ENCODE data around the gene CYTH1. TPM values are rescaled to one million over a fixed set of nuclear protein-coding genes. Genes with fewer than 3 reads are reported as not detected.

CYTH1 gene
- total RNA-seq, 2 experiments from 2014 or later: 73.0 to 148 TPM

DNA sequence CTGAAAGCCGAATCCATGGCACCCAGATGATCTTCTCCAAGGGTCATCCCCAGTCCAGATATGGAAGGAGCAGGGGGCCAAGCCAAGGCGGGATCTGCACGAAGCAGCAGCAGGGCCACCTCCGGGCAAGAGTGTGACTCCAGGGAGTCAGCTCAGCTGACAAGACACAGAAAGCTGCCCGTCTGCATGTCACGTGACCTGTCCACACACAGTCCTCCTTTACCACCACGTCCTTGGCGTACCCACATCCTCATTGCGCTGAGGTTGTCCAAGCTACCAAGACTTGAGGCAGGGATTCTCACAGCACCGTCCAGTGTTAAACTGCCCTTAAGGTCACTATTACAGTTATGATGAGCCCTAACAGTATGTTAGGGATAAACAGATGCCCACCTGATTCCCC, 11.3 kb upstream of the CYTH1 start:
- no TSS peak for BruUV-seq (replicated peaks)
- TF ChIP-seq, protein P1, sequence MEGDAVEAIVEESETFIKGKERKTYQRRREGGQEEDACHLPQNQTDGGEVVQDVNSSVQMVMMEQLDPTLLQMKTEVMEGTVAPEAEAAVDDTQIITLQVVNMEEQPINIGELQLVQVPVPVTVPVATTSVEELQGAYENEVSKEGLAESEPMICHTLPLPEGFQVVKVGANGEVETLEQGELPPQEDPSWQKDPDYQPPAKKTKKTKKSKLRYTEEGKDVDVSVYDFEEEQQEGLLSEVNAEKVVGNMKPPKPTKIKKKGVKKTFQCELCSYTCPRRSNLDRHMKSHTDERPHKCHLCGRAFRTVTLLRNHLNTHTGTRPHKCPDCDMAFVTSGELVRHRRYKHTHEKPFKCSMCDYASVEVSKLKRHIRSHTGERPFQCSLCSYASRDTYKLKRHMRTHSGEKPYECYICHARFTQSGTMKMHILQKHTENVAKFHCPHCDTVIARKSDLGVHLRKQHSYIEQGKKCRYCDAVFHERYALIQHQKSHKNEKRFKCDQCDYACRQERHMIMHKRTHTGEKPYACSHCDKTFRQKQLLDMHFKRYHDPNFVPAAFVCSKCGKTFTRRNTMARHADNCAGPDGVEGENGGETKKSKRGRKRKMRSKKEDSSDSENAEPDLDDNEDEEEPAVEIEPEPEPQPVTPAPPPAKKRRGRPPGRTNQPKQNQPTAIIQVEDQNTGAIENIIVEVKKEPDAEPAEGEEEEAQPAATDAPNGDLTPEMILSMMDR (conservative IDR thresholded peaks at IDR 0.05; ENCODE audit: low read length): no peak
- TF ChIP-seq EZH2phosphoT487 (IDR thresholded peaks at IDR 0.05; ENCODE audit: borderline replicate concordance, low read depth, low read length): no peak
- H3K4me2 ChIP-seq (ENCODE audit: low read length): no peak overlapping the region
- H3K9me2 ChIP-seq (ENCODE audit: insufficient read depth, low read length): no peaks in the 10 kb centered on the region
- H3K36me3 ChIP-seq (ENCODE audit: insufficient read depth, low read length): peaks cover 68% of the 10 kb centered on the region
- ChIA-PET POLR2A (interaction anchor here (0.7 kb wide), 1 partner anchor 1069 kb away, joined by 4 read pairs; no protein-coding TSS in a partner anchor), CTCF (ENCODE audit: unreplicated experiment) (no interaction called here)
- no peak overlapping the region for H3K27ac ChIP-seq (ENCODE audit: low read depth, low read length, poor library complexity, severe bottlenecking)
- H3K9me3 ChIP-seq (ENCODE audit: low read length): no peaks in the 10 kb centered on the region
- H3K4me1 ChIP-seq (ENCODE audit: insufficient read depth, low read length, poor library complexity, severe bottlenecking): no peaks in the 10 kb centered on the region
- H4K20me1 ChIP-seq (ENCODE audit: insufficient read depth, low read length): 0 out of 2 replicates have a peak, but pooled peaks cover 3% of the 10 kb centered on the region
- no peak overlapping the region for H3K4me3 ChIP-seq (ENCODE audit: low read depth, low read length, poor library complexity, severe bottlenecking)
- H3K79me2 ChIP-seq (ENCODE audit: insufficient read depth, low read depth, low read length): no peaks in the 10 kb centered on the region
- no peak overlapping the region for H2AFZ ChIP-seq (ENCODE audit: low read length)
- intact Hi-C loops (cut with micrococcal nuclease; ENCODE audit: unreplicated experiment): no loop called here
- DNase-seq (ENCODE audit: low spot score): no peak

DNA sequence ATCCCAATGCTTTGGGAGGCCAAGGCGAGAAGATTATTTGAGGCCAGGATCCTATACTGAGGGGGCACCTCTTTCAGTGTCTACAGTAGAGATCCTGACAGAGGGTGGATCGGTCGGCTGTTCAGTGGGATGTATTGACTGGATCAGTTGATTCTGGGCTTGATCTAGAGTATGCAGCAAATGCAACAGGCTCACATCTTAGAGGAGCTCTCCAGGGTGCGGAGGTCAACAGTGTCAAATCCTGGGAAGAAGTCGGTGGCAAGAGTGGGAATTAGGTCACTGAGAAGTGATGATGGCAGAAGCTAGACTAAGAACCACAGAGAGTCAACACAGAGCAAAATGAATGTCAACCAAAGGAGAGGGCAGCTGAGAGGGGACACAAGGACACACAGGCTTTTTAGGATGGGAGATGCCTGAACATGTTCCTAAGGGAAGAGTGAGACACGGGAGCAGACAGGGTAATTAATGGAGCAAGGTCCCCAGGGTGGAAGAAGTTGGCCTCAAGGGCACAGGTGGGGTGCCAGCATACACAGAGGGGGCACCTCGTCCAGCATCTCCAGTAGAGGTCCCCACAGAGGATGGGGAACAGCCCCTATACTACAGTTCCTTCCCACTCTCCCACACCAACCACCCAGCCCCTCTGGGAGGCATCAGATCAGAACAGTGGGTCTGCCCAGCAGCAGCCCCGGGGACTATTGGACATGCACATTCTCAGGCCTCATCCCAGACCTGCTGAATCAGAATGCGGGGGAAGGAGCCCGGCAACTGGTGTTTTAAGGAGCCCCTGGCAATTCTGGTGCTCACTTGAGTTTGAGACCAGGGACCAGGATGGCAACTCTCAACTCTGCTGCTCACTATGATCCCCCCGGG, 10.0 kb upstream of the CYTH1 start:
- no peaks in the 10 kb centered on the region for H3K4me1 ChIP-seq (ENCODE audit: insufficient read depth, low read length, poor library complexity, severe bottlenecking)
- no peak overlapping the region for H3K4me2 ChIP-seq (ENCODE audit: low read length)
- H3K36me3 ChIP-seq (ENCODE audit: insufficient read depth, low read length): peaks cover 56% of the 10 kb centered on the region
- H3K79me2 ChIP-seq (ENCODE audit: insufficient read depth, low read depth, low read length): no peaks in the 10 kb centered on the region
- no peaks in the 10 kb centered on the region for H3K9me2 ChIP-seq (ENCODE audit: insufficient read depth, low read length)
- TF ChIP-seq, protein P1 (conservative IDR thresholded peaks at IDR 0.05; ENCODE audit: low read length): no peak
- TF ChIP-seq EZH2phosphoT487 (IDR thresholded peaks at IDR 0.05; ENCODE audit: borderline replicate concordance, low read depth, low read length): no peak
- no TSS peak for BruUV-seq (replicated peaks)
- H2AFZ ChIP-seq (ENCODE audit: low read length): no peak overlapping the region
- CTCF ChIA-PET (ENCODE audit: unreplicated experiment): no interaction called here
- H4K20me1 ChIP-seq (ENCODE audit: insufficient read depth, low read length): 0 out of 2 replicates have a peak, but pooled peaks cover 3% of the 10 kb centered on the region
- intact Hi-C loops (cut with micrococcal nuclease; ENCODE audit: unreplicated experiment): no loop called here
- H3K27ac ChIP-seq (ENCODE audit: low read depth, low read length, poor library complexity, severe bottlenecking): no peak overlapping the region
- H3K9me3 ChIP-seq (ENCODE audit: low read length): no peaks in the 10 kb centered on the region
- no peak for DNase-seq (ENCODE audit: low spot score)
- no peak overlapping the region for H3K4me3 ChIP-seq (ENCODE audit: low read depth, low read length, poor library complexity, severe bottlenecking)
- POLR2A ChIA-PET: no interaction called here

DNA sequence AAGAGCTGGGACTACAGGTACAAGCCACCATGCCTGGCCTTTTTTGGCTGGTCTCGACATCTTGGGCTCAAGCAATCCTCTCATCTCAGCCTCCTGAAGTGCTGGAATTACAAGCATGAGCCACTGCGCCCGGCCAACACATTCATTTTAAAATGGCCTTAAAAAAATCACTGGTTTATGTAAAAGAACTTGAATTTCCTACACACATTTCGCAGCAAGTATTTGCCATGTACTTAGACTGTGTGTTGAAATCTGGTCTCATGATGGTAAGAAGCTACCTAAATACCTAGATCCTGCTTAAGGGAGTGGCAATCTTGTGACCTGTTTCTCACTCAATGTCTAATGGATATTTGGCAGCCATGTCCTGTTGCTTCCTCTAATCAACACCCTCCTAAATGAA, 8.5 kb upstream of the CYTH1 start:
- H3K27ac ChIP-seq (ENCODE audit: low read depth, low read length, poor library complexity, severe bottlenecking): no peak overlapping the region
- intact Hi-C loops (cut with micrococcal nuclease; ENCODE audit: unreplicated experiment): no loop called here

More for the DNA sequence above, 8.5 kb upstream of the CYTH1 start:
- CTCF ChIA-PET (ENCODE audit: unreplicated experiment): no interaction called here
- H3K4me1 ChIP-seq (ENCODE audit: insufficient read depth, low read length, poor library complexity, severe bottlenecking): no peaks in the 10 kb centered on the region
- no peak overlapping the region for H3K4me2 ChIP-seq (ENCODE audit: low read length)
- H3K9me2 ChIP-seq (ENCODE audit: insufficient read depth, low read length): no peaks in the 10 kb centered on the region
- POLR2A ChIA-PET: interaction anchor here (0.7 to 0.9 kb wide), 3 partner anchors 15 to 176 kb away, joined by 3 read pairs; no protein-coding TSS in a partner anchor
- H3K79me2 ChIP-seq (ENCODE audit: insufficient read depth, low read depth, low read length): no peaks in the 10 kb centered on the region
- no peak for TF ChIP-seq EZH2phosphoT487 (IDR thresholded peaks at IDR 0.05; ENCODE audit: borderline replicate concordance, low read depth, low read length)
- TF ChIP-seq, protein P1 (conservative IDR thresholded peaks at IDR 0.05; ENCODE audit: low read length): no peak
- no peaks in the 10 kb centered on the region for H3K9me3 ChIP-seq (ENCODE audit: low read length)
- peaks cover 41% of the 10 kb centered on the region for H3K36me3 ChIP-seq (ENCODE audit: insufficient read depth, low read length)
- no peak for DNase-seq (ENCODE audit: low spot score)
- BruUV-seq (replicated peaks): TSS peak; percentile 28
- no peak overlapping the region for H3K4me3 ChIP-seq (ENCODE audit: low read depth, low read length, poor library complexity, severe bottlenecking)
- H4K20me1 ChIP-seq (ENCODE audit: insufficient read depth, low read length): no peaks in the 10 kb centered on the region
- no peak overlapping the region for H2AFZ ChIP-seq (ENCODE audit: low read length)

Measured in OCI-LY7 (cell line).